GM12878 (cell line): ENCODE data around the gene NR1D1. TPM values are rescaled to one million over a fixed set of nuclear protein-coding genes. Genes with fewer than 3 reads are reported as not detected.
A peak's percentile ranks its signal among the peaks of the same experiment; 100 is the strongest.

ENCODE experiments used
- ASH2L ChIP-seq: fragments of 300-600, 200-600 bp; sonication (generic); IDR thresholded peaks from 2 replicates; pipeline ENCODE4 v1.6.1; 2017; ENCODE audit warnings: low read depth, mild to moderate bottlenecking, borderline replicate concordance
- BHLHE40 ChIP-seq, 2 experiments: fragments of 450-650 bp in 1 of 2; IDR thresholded peaks; 2 replicates each; pipeline ENCODE4 v1.6.1; 2011 to 2017; ENCODE audit warnings: low read depth in 2 of 2, borderline replicate concordance in 1 of 2, improper control_type of control experiment in 1 of 2, low read length in 1 of 2, mild to moderate bottlenecking in 1 of 2
- CBFB ChIP-seq: IDR thresholded peaks from 2 replicates; pipeline ENCODE4 v1.6.1; 2016; ENCODE audit warnings: antibody characterized with exemption, low read depth
- CBX3 ChIP-seq: fragments of 200-600 bp; sonication (generic); IDR thresholded peaks from 2 replicates; pipeline ENCODE4 v1.6.1; 2016; ENCODE audit warnings: low read depth, borderline replicate concordance
- EP300 ChIP-seq, 2 experiments: fragments of 150-350 bp in 1 of 2; IDR thresholded peaks; 2 replicates each; pipeline ENCODE4 v1.6.1; 2011 to 2012; ENCODE audit warnings: low read depth in 2 of 2, low read length in 2 of 2, borderline replicate concordance in 1 of 2, improper control_type of control experiment in 1 of 2, inconsistent platforms in 1 of 2; ENCODE audit not compliant: control insufficient read depth in 1 of 2
- HCFC1 ChIP-seq: fragments of 150-350 bp; IDR thresholded peaks from 2 replicates; pipeline ENCODE4 v1.6.1; 2014; ENCODE audit warnings: low read length
- IKZF2 ChIP-seq, 2 experiments: fragments of 450-650 bp; IDR thresholded peaks; 2 replicates each; pipeline ENCODE4 v1.6.1; 2017; ENCODE audit warnings: mild to moderate bottlenecking in 2 of 2, moderate library complexity in 2 of 2
- MTA2 ChIP-seq: fragments of 450-650 bp; IDR thresholded peaks from 2 replicates; pipeline ENCODE4 v1.6.1; 2016; ENCODE audit warnings: low read depth, mild to moderate bottlenecking, moderate library complexity
- MXI1 ChIP-seq: fragments of 150-350 bp; IDR thresholded peaks from 2 replicates; pipeline ENCODE4 v1.6.1; 2011; ENCODE audit warnings: low read depth, mild to moderate bottlenecking, inconsistent platforms, low read length, improper control_type of control experiment
- PAX8 ChIP-seq: fragments of 450-650 bp; IDR thresholded peaks from 2 replicates; pipeline ENCODE4 v1.6.1; 2017; ENCODE audit warnings: mild to moderate bottlenecking, moderate library complexity
- POLR2AphosphoS2 ChIP-seq: IDR thresholded peaks from 2 replicates; pipeline ENCODE4 v1.6.1; 2011; ENCODE audit warnings: low read depth, mild to moderate bottlenecking, low read length, improper control_type of control experiment, moderate library complexity
- SP1 ChIP-seq: IDR thresholded peaks from one replicate; pipeline ENCODE4 v1.6.1; 2011; ENCODE audit warnings: low read depth, low read length
- TBL1XR1 ChIP-seq: IDR thresholded peaks from 2 replicates; pipeline ENCODE4 v1.6.1; 2012; ENCODE audit warnings: low read depth, low read length, improper control_type of control experiment
- ZNF622 ChIP-seq: fragments of 450-650 bp; IDR thresholded peaks from 2 replicates; pipeline ENCODE4 v1.6.1; 2017; ENCODE audit warnings: mild to moderate bottlenecking, inconsistent platforms
- polyA plus RNA-seq, 11 experiments: library from polyadenylated mRNA; depleted of rRNA in 4 of 11; unstranded in 6 of 11; stranded (reverse) in 5 of 11; fragments of >200 nt; fragmentation: Nextera tagmentation in 4 of 11; fragmentation: Illumina TruSeq in 1 of 11; extraction: Ambion mirVana in 4 of 11; extraction: Trizol in 1 of 11; gene quantifications; 1 replicate in 1 of 11; 2 replicates in 10 of 11; pipeline versions ENCODE4 v1.2.1 to v1.2.3, GENCODE V29; 2011 to 2016; ENCODE audit warnings: inconsistent platforms in 2 of 11, missing spikeins in 2 of 11, low read depth in 1 of 11
- total RNA-seq, 4 experiments: library from RNA; depleted of rRNA in 3 of 4; stranded (reverse); fragments of >200 nt in 3 of 4; fragmentation: Illumina TruSeq in 1 of 4; extraction: Trizol in 1 of 4; gene quantifications; 2 replicates each; pipeline versions ENCODE4 v1.2.1 to v1.2.3, GENCODE V29; 2013 to 2021
- TF ChIP-seq, protein P1 (sequence below): IDR thresholded peaks from 2 replicates; pipeline ENCODE4 v1.6.1; 2012; ENCODE audit warnings: mild to moderate bottlenecking, low read depth, low read length
- TF ChIP-seq, protein P2 (sequence below): fragments of 450-650 bp; IDR thresholded peaks from 2 replicates; pipeline ENCODE4 v1.6.1; 2017; ENCODE audit warnings: mild to moderate bottlenecking, moderate library complexity
- TF ChIP-seq, protein P3 (sequence below): fragments of 450-650 bp; IDR thresholded peaks from 2 replicates; pipeline ENCODE4 v1.6.1; 2016; ENCODE audit warnings: mild to moderate bottlenecking
- TF ChIP-seq, protein P4 (sequence below), 3 experiments: IDR thresholded peaks in 2 of 3; conservative IDR thresholded peaks in 1 of 3; 2 replicates each; pipeline ENCODE4 v1.5.1; 2011; ENCODE audit warnings: low read depth in 3 of 3, low read length in 3 of 3, mild to moderate bottlenecking in 3 of 3, control low read depth in 2 of 3, moderate library complexity in 2 of 3, inconsistent platforms in 1 of 3, mixed read lengths in 1 of 3; ENCODE audit not compliant: control insufficient read depth in 2 of 3, insufficient read depth in 1 of 3; ENCODE audit errors: extremely low read depth in 1 of 3

The NR1D1 gene
- total and polyA plus RNA-seq, 10 of the 15 experiments (the other 5 are each of a cell fraction or from before 2014, with no cell fraction given) = 0.10 to 3.4 (median 0.94) TPM

DNA sequence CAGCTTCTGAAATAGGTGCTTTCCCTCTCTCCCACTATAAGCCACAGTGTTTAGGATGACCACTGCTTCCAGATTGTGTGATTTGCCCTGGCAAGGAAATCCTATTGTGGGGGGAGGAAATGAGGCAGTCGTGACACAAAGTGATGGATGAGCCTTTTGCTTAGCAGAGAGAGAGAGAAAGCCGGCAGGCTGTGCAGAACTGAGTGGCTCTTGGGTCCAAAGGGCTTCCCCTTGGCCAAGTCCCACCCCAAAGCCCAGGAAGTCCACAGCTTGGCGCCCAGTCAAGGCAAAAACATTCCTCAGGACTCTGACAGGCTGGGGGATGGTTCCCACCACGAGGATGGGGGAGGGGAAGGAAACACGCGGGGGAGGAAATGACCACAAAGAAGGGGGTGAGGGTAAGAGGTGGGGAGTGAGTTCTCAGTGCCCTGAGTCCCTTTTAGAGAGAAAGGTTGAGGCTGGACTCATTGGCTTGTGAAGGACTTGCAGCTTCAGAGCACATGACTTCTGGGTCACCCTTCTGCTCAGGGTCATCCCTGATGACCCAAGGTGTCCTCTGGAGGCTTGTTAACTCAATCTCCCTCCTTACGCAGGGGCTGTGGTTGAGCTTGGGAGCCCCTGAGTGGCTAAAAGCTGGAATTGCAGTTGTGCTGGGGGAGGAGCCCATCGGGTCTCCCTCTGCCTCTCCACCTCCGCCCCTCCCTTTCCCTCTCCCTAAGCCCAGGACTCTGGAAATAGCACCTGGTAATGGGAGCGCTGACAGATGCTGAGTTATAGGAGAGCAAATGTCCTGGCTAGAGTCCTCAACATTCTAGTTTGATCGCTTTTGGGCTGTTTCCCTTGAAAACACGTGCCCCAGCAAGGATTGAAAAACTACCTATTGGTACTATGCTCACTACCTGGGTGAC is 11.1 kb upstream of the NR1D1 start (continued):
- TF ChIP-seq TBL1XR1 = peak; percentile 44; the same call in 1 of the 2 replicates
- TF ChIP-seq, protein P1, sequence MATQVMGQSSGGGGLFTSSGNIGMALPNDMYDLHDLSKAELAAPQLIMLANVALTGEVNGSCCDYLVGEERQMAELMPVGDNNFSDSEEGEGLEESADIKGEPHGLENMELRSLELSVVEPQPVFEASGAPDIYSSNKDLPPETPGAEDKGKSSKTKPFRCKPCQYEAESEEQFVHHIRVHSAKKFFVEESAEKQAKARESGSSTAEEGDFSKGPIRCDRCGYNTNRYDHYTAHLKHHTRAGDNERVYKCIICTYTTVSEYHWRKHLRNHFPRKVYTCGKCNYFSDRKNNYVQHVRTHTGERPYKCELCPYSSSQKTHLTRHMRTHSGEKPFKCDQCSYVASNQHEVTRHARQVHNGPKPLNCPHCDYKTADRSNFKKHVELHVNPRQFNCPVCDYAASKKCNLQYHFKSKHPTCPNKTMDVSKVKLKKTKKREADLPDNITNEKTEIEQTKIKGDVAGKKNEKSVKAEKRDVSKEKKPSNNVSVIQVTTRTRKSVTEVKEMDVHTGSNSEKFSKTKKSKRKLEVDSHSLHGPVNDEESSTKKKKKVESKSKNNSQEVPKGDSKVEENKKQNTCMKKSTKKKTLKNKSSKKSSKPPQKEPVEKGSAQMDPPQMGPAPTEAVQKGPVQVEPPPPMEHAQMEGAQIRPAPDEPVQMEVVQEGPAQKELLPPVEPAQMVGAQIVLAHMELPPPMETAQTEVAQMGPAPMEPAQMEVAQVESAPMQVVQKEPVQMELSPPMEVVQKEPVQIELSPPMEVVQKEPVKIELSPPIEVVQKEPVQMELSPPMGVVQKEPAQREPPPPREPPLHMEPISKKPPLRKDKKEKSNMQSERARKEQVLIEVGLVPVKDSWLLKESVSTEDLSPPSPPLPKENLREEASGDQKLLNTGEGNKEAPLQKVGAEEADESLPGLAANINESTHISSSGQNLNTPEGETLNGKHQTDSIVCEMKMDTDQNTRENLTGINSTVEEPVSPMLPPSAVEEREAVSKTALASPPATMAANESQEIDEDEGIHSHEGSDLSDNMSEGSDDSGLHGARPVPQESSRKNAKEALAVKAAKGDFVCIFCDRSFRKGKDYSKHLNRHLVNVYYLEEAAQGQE = no peak
- peak; percentile 60 to 75 for TF ChIP-seq IKZF2 (IDR thresholded peaks at IDR 0.05)
- TF ChIP-seq POLR2AphosphoS2 = no peak
- TF ChIP-seq, protein P2, sequence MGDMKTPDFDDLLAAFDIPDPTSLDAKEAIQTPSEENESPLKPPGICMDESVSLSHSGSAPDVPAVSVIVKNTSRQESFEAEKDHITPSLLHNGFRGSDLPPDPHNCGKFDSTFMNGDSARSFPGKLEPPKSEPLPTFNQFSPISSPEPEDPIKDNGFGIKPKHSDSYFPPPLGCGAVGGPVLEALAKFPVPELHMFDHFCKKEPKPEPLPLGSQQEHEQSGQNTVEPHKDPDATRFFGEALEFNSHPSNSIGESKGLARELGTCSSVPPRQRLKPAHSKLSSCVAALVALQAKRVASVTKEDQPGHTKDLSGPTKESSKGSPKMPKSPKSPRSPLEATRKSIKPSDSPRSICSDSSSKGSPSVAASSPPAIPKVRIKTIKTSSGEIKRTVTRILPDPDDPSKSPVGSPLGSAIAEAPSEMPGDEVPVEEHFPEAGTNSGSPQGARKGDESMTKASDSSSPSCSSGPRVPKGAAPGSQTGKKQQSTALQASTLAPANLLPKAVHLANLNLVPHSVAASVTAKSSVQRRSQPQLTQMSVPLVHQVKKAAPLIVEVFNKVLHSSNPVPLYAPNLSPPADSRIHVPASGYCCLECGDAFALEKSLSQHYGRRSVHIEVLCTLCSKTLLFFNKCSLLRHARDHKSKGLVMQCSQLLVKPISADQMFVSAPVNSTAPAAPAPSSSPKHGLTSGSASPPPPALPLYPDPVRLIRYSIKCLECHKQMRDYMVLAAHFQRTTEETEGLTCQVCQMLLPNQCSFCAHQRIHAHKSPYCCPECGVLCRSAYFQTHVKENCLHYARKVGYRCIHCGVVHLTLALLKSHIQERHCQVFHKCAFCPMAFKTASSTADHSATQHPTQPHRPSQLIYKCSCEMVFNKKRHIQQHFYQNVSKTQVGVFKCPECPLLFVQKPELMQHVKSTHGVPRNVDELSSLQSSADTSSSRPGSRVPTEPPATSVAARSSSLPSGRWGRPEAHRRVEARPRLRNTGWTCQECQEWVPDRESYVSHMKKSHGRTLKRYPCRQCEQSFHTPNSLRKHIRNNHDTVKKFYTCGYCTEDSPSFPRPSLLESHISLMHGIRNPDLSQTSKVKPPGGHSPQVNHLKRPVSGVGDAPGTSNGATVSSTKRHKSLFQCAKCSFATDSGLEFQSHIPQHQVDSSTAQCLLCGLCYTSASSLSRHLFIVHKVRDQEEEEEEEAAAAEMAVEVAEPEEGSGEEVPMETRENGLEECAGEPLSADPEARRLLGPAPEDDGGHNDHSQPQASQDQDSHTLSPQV = no peak
- TF ChIP-seq BHLHE40 (IDR thresholded peaks at IDR 0.05; ENCODE audit: borderline replicate concordance in 1 of 2, low read depth in 2 of 2, low read length in 1 of 2) = peak; percentile 54 to 63; a peak in 3 of 4 replicates
- TF ChIP-seq ZNF622 = no peak
- peak; percentile 73; the same call in 1 of the 2 replicates for TF ChIP-seq MTA2
- TF ChIP-seq MXI1 = peak; percentile 61; the same call in 1 of the 2 replicates
- no peak for TF ChIP-seq CBX3
- TF ChIP-seq HCFC1 = no peak
- TF ChIP-seq, protein P3, sequence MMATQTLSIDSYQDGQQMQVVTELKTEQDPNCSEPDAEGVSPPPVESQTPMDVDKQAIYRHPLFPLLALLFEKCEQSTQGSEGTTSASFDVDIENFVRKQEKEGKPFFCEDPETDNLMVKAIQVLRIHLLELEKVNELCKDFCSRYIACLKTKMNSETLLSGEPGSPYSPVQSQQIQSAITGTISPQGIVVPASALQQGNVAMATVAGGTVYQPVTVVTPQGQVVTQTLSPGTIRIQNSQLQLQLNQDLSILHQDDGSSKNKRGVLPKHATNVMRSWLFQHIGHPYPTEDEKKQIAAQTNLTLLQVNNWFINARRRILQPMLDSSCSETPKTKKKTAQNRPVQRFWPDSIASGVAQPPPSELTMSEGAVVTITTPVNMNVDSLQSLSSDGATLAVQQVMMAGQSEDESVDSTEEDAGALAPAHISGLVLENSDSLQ = peak; percentile 78
- TF ChIP-seq PAX8 = no peak
- peak; percentile 76 for TF ChIP-seq CBFB
- no peak for TF ChIP-seq SP1
- 0 out of 4 replicates have a peak, but pooled peaks have one; percentile 27 to 33 for TF ChIP-seq EP300 (IDR thresholded peaks at IDR 0.05; ENCODE audit: borderline replicate concordance in 1 of 2, control insufficient read depth in 1 of 2, low read depth in 2 of 2, low read length in 2 of 2)
- TF ChIP-seq, protein P4, sequence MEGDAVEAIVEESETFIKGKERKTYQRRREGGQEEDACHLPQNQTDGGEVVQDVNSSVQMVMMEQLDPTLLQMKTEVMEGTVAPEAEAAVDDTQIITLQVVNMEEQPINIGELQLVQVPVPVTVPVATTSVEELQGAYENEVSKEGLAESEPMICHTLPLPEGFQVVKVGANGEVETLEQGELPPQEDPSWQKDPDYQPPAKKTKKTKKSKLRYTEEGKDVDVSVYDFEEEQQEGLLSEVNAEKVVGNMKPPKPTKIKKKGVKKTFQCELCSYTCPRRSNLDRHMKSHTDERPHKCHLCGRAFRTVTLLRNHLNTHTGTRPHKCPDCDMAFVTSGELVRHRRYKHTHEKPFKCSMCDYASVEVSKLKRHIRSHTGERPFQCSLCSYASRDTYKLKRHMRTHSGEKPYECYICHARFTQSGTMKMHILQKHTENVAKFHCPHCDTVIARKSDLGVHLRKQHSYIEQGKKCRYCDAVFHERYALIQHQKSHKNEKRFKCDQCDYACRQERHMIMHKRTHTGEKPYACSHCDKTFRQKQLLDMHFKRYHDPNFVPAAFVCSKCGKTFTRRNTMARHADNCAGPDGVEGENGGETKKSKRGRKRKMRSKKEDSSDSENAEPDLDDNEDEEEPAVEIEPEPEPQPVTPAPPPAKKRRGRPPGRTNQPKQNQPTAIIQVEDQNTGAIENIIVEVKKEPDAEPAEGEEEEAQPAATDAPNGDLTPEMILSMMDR (IDR thresholded peaks at IDR 0.05 in 2 of 3, conservative IDR thresholded peaks at IDR 0.05 in 1 of 3; ENCODE audit: control insufficient read depth in 2 of 3, extremely low read depth in 1 of 3, insufficient read depth in 1 of 3, low read depth in 3 of 3, low read length in 3 of 3) = peak; percentile 78 to 96 (median 84)
- TF ChIP-seq ASH2L = no peak
